Measurements from ENCODE around the gene ZNF573.

GRCh38 chr19:37716140-37716539 lies 63.2 kb downstream of the ZNF573 start:
- TF ChIP-seq CTCF (IDR thresholded peaks at IDR 0.05) (no peak), POLR2A (IDR thresholded peaks at IDR 0.05) (no peak), POLR2AphosphoS5 (IDR thresholded peaks at IDR 0.05) (no peak)
